ENCODE data around the gene EIF2AK3.

- TF ChIP-seq POLR2AphosphoS5 (IDR thresholded peaks at IDR 0.05; ENCODE audit: low read depth, low read length): no peak
- TF ChIP-seq, protein P1, sequence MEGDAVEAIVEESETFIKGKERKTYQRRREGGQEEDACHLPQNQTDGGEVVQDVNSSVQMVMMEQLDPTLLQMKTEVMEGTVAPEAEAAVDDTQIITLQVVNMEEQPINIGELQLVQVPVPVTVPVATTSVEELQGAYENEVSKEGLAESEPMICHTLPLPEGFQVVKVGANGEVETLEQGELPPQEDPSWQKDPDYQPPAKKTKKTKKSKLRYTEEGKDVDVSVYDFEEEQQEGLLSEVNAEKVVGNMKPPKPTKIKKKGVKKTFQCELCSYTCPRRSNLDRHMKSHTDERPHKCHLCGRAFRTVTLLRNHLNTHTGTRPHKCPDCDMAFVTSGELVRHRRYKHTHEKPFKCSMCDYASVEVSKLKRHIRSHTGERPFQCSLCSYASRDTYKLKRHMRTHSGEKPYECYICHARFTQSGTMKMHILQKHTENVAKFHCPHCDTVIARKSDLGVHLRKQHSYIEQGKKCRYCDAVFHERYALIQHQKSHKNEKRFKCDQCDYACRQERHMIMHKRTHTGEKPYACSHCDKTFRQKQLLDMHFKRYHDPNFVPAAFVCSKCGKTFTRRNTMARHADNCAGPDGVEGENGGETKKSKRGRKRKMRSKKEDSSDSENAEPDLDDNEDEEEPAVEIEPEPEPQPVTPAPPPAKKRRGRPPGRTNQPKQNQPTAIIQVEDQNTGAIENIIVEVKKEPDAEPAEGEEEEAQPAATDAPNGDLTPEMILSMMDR (IDR thresholded peaks at IDR 0.05): no peak
- no peak for TF ChIP-seq REST (IDR thresholded peaks at IDR 0.05; ENCODE audit: insufficient read depth in 1 of 2, low read depth in 2 of 2, low read length in 1 of 2)
- TF ChIP-seq SIN3A (IDR thresholded peaks at IDR 0.05; ENCODE audit: borderline replicate concordance, insufficient read depth, low read depth, low read length): no peak
- TF ChIP-seq TCF7L2 (IDR thresholded peaks at IDR 0.05; ENCODE audit: low read depth, low read length): no peak
These were observed 41.6 kb upstream of the EIF2AK3 start for GRCh38 chr2:88668862-88669261.

All from Panc1 (cell line).